ENCODE results near the gene CEP70. TPM values are rescaled to one million over a fixed set of nuclear protein-coding genes. Genes with fewer than 3 reads are reported as not detected.

Gene CEP70
- total and polyA plus RNA-seq, 2 of the 13 experiments (the other 11 are each of a cell fraction or from before 2014, with no cell fraction given) = 4.0 to 22.3 TPM

DNA sequence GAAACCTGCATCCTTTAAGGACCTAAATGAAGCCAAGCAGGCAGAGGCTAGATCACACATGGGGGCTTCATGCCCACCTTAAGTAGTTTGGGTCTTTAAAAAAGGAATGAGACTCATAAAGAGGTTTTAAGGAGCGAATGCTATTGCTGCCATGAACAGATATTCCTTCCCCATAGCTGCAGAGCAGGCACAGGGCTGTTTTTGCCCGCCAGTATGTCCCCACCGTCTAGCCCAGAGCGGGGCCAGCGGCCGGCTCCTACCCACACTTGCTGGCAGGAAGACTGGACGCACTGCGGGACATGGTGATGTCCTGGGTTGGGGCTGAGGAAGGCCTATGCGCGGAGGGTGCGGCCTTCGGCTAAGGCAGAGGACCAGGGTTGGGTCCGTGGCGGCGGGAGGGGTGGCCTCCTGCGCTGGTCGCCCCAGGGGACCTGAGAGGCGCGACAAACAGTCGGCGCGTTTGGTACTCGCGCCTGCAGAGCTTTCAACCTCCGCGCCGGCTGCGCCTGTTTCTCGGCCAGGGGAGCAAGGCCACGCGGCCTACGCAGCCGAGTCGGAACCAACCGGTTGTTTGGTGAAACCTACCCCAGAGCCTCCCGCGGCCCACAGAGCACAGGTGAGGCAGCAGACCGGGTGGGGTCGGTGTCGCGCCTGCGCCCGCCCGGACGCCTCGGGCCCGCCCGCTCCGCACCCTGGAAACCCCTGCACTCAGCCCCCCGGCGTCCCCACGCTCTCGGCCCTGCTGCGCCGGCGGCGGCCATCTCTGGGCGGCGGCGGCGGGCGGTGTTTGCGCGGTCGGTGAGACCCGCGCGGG lies 14.5 kb upstream of the CEP70 start, which contains the start of gene FAIM (continued):
- TF ChIP-seq, protein P1, sequence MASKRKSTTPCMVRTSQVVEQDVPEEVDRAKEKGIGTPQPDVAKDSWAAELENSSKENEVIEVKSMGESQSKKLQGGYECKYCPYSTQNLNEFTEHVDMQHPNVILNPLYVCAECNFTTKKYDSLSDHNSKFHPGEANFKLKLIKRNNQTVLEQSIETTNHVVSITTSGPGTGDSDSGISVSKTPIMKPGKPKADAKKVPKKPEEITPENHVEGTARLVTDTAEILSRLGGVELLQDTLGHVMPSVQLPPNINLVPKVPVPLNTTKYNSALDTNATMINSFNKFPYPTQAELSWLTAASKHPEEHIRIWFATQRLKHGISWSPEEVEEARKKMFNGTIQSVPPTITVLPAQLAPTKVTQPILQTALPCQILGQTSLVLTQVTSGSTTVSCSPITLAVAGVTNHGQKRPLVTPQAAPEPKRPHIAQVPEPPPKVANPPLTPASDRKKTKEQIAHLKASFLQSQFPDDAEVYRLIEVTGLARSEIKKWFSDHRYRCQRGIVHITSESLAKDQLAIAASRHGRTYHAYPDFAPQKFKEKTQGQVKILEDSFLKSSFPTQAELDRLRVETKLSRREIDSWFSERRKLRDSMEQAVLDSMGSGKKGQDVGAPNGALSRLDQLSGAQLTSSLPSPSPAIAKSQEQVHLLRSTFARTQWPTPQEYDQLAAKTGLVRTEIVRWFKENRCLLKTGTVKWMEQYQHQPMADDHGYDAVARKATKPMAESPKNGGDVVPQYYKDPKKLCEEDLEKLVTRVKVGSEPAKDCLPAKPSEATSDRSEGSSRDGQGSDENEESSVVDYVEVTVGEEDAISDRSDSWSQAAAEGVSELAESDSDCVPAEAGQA (IDR thresholded peaks at IDR 0.05; ENCODE audit: low read depth) = no peak
- TF ChIP-seq, protein P1 (CRISPR knock-in tag; IDR thresholded peaks at IDR 0.05; ENCODE audit: borderline replicate concordance) = 0 out of 2 replicates have a peak, but pooled peaks have one; percentile 47
- TF ChIP-seq MZF1 (CRISPR knock-in tag; IDR thresholded peaks at IDR 0.05; ENCODE audit: borderline replicate concordance) = no peak; the same call in 1 of the 2 replicates
- TF ChIP-seq ZNF484 (CRISPR knock-in tag; IDR thresholded peaks at IDR 0.05; ENCODE audit: borderline replicate concordance, low read depth) = no peak
- TF ChIP-seq ZFY (CRISPR knock-in tag; IDR thresholded peaks at IDR 0.05) = peak; percentile 99
- TF ChIP-seq ISL2 (CRISPR knock-in tag; IDR thresholded peaks at IDR 0.05) = peak; percentile 69
- TF ChIP-seq ELF4 (CRISPR knock-in tag; IDR thresholded peaks at IDR 0.05; ENCODE audit: borderline replicate concordance) = no peak
- TF ChIP-seq HOXA5 (CRISPR knock-in tag; IDR thresholded peaks at IDR 0.05) = peak; percentile 70; the same call in 1 of the 2 replicates
- no peak for TF ChIP-seq ZNF17 (CRISPR knock-in tag; IDR thresholded peaks at IDR 0.05)
- TF ChIP-seq, protein P2, sequence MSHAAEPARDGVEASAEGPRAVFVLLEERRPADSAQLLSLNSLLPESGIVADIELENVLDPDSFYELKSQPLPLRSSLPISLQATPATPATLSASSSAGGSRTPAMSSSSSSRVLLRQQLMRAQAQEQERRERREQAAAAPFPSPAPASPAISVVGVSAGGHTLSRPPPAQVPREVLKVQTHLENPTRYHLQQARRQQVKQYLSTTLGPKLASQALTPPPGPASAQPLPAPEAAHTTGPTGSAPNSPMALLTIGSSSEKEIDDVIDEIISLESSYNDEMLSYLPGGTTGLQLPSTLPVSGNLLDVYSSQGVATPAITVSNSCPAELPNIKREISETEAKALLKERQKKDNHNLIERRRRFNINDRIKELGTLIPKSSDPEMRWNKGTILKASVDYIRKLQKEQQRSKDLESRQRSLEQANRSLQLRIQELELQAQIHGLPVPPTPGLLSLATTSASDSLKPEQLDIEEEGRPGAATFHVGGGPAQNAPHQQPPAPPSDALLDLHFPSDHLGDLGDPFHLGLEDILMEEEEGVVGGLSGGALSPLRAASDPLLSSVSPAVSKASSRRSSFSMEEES (CRISPR knock-in tag; IDR thresholded peaks at IDR 0.05) = peak; percentile 56
- TF ChIP-seq, protein P3, sequence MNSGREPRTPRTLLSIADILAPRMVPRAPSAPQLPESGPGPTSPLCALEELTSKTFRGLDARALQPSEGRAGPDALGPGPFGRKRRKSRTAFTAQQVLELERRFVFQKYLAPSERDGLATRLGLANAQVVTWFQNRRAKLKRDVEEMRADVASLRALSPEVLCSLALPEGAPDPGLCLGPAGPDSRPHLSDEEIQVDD (CRISPR knock-in tag; IDR thresholded peaks at IDR 0.05; ENCODE audit: borderline replicate concordance) = no peak
- TF ChIP-seq ZNF766 (CRISPR knock-in tag; IDR thresholded peaks at IDR 0.05; ENCODE audit: borderline replicate concordance) = peak; percentile 46; the same call in 1 of the 2 replicates
- TF ChIP-seq ZKSCAN5 (CRISPR knock-in tag; IDR thresholded peaks at IDR 0.05) = 0 out of 2 replicates have a peak, but pooled peaks have one; percentile 33
- TF ChIP-seq, protein P4, sequence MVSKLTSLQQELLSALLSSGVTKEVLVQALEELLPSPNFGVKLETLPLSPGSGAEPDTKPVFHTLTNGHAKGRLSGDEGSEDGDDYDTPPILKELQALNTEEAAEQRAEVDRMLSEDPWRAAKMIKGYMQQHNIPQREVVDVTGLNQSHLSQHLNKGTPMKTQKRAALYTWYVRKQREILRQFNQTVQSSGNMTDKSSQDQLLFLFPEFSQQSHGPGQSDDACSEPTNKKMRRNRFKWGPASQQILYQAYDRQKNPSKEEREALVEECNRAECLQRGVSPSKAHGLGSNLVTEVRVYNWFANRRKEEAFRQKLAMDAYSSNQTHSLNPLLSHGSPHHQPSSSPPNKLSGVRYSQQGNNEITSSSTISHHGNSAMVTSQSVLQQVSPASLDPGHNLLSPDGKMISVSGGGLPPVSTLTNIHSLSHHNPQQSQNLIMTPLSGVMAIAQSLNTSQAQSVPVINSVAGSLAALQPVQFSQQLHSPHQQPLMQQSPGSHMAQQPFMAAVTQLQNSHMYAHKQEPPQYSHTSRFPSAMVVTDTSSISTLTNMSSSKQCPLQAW (CRISPR knock-in tag; IDR thresholded peaks at IDR 0.05) = 0 out of 2 replicates have a peak, but pooled peaks have one; percentile 37
- peak; percentile 90 for TF ChIP-seq YY1 (IDR thresholded peaks at IDR 0.05; ENCODE audit: insufficient read depth, insufficient replicate concordance, low read depth, low read length)
- TF ChIP-seq, protein P5, sequence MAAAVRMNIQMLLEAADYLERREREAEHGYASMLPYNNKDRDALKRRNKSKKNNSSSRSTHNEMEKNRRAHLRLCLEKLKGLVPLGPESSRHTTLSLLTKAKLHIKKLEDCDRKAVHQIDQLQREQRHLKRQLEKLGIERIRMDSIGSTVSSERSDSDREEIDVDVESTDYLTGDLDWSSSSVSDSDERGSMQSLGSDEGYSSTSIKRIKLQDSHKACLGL (CRISPR knock-in tag; IDR thresholded peaks at IDR 0.05) = peak; percentile 93
- peak; percentile 83 for TF ChIP-seq LCORL (IDR thresholded peaks at IDR 0.05)
- peak; percentile 56 for TF ChIP-seq LCORL (CRISPR knock-in tag; IDR thresholded peaks at IDR 0.05)
- peak; percentile 66 for TF ChIP-seq ZNF883 (CRISPR knock-in tag; IDR thresholded peaks at IDR 0.05; ENCODE audit: not compliant biosample characterization)
